NCI-H1694 (cell line): Measurements from ENCODE around the gene PSMA8.
"Not testable (repeated sequence)": the region's sequence is repeated elsewhere in the genome, so short reads cannot be mapped to it uniquely, and the experiment has no call there.

Experiments used
- DNase-seq: peaks from one replicate; lab custom pipeline; 2025; lab: John Stamatoyannopoulos, UW

Gene PSMA8

GRCh38 chr18:26133652-26134051 lies at the start of gene PSMA8:
Gene PSMA8 (plus strand): TSS chr18:26133869. CDS start chr18:26133966, 97 bp downstream.
- no peak for DNase-seq

GRCh38 chr18:26085056-26085455 lies 48.6 kb upstream of the PSMA8 start:
- DNase-seq: no peak

- DNase-seq: no peak
Observed at GRCh38 chr18:26086959-26087358, 46.7 kb upstream of the PSMA8 start.

GRCh38 chr18:26088487-26088886 lies 45.2 kb upstream of the PSMA8 start:
- DNase-seq: no peak

- DNase-seq: no peak
Observed at GRCh38 chr18:26089293-26090129, 44.2 kb upstream of the PSMA8 start.

- peak; percentile 58 for DNase-seq
Observed at GRCh38 chr18:26090130-26091046, 43.3 kb upstream of the PSMA8 start, which contains the start of gene SS18. Gene SS18 (minus strand): TSS chr18:26090613. CDS start chr18:26090569, 44 bp downstream.

GRCh38 chr18:26091047-26091630 lies 42.5 kb upstream of the PSMA8 start:
- no peak for DNase-seq

GRCh38 chr18:26096852-26097251 lies 36.8 kb upstream of the PSMA8 start:
- DNase-seq: no peak

GRCh38 chr18:26097563-26097962 lies 36.1 kb upstream of the PSMA8 start:
- DNase-seq: no peak

- DNase-seq: no peak
Observed at GRCh38 chr18:26103579-26103978, 30.1 kb upstream of the PSMA8 start.

- DNase-seq: no peak
Observed at GRCh38 chr18:26104035-26104434, 29.6 kb upstream of the PSMA8 start.

- DNase-seq: no peak
Observed at GRCh38 chr18:26119246-26119645, 14.4 kb upstream of the PSMA8 start.

GRCh38 chr18:26121476-26121875 lies 12.2 kb upstream of the PSMA8 start:
- no peak for DNase-seq

- not testable (repeated sequence) for DNase-seq
Observed at GRCh38 chr18:26121994-26122393, 11.7 kb upstream of the PSMA8 start.

GRCh38 chr18:26127786-26128185 lies 5.9 kb upstream of the PSMA8 start:
- no peak for DNase-seq

- DNase-seq: not testable (repeated sequence)
Observed at GRCh38 chr18:26128192-26128591, 5.5 kb upstream of the PSMA8 start.

- DNase-seq: no peak
Observed at GRCh38 chr18:26134107-26134506, 438 bp downstream of the PSMA8 start.

- no peak for DNase-seq
Observed at GRCh38 chr18:26135548-26135947, 1.9 kb downstream of the PSMA8 start.

GRCh38 chr18:26157326-26157725 lies 23.7 kb downstream of the PSMA8 start:
- DNase-seq: no peak

- DNase-seq: no peak
Observed at GRCh38 chr18:26159353-26159752, 25.7 kb downstream of the PSMA8 start.

- DNase-seq: no peak
Observed at GRCh38 chr18:26164571-26164970, 30.9 kb downstream of the PSMA8 start.

GRCh38 chr18:26167592-26167991 lies 33.9 kb downstream of the PSMA8 start:
- not testable (repeated sequence) for DNase-seq
